ENCODE measurements around the gene MRPS2. TPM values are rescaled to one million over a fixed set of nuclear protein-coding genes. Genes with fewer than 3 reads are reported as not detected.

MRPS2 gene
- total and polyA plus RNA-seq, 9 of the 15 experiments (the other 6 are each of a cell fraction or from before 2014, with no cell fraction given): 8.0 to 167 (median 81.3) TPM

- TF ChIP-seq STAG1 (CRISPR knock-in tag; IDR thresholded peaks at IDR 0.05; ENCODE audit: borderline replicate concordance): no peak
- no peak for TF ChIP-seq DNMT1 (IDR thresholded peaks at IDR 0.05)
- no peak for TF ChIP-seq THRA (IDR thresholded peaks at IDR 0.05)
- peak; percentile 69; the same call in 1 of the 2 replicates for TF ChIP-seq MITF (IDR thresholded peaks at IDR 0.05)
- TF ChIP-seq POLR2B (IDR thresholded peaks at IDR 0.05; ENCODE audit: low read depth, partially characterized antibody): no peak
- no peak for TF ChIP-seq MLX (CRISPR knock-in tag; conservative IDR thresholded peaks at IDR 0.05)
- TF ChIP-seq ZNF146 (CRISPR knock-in tag; IDR thresholded peaks at IDR 0.05; ENCODE audit: unreplicated experiment): no peak
- no peak for TF ChIP-seq ZNF121 (CRISPR knock-in tag; conservative IDR thresholded peaks at IDR 0.05)
- TF ChIP-seq RFX1 (IDR thresholded peaks at IDR 0.05): peak; percentile 97
- no peak for TF ChIP-seq BACH1 (tag; IDR thresholded peaks at IDR 0.05)
- TF ChIP-seq YBX1 (IDR thresholded peaks at IDR 0.05): no peak
- TF ChIP-seq DDX20 (tag; IDR thresholded peaks at IDR 0.05; ENCODE audit: low read depth): no peak
- no peak for TF ChIP-seq TEAD2 (tag; IDR thresholded peaks at IDR 0.05)
- TF ChIP-seq HNRNPH1 (optimal IDR thresholded peaks at IDR 0.05; ENCODE audit: low read depth, low read length): no peak
Measured at GRCh38 chr9:135499326-135500070, 984 bp upstream of the MRPS2 start (continued).
